HG02763 (cell line): Measurements from ENCODE around the gene GFRA1.
"Not testable (repeated sequence)": the region's sequence is repeated elsewhere in the genome, so short reads cannot be mapped to it uniquely, and the experiment has no call there.

ENCODE experiments used
- ATAC-seq: cut with Tn5 transposase; IDR thresholded peaks from one replicate; pipeline ENCODE4 v1.9.1; 2021; ENCODE audit warnings: mild to moderate bottlenecking, moderate library complexity; ENCODE audit not compliant: unreplicated experiment

GFRA1 gene

GRCh38 chr10:116079355-116079754, 193.7 kb downstream of the GFRA1 start:
- ATAC-seq, result no peak

- no peak for ATAC-seq
Observed at GRCh38 chr10:116076621-116077020, 196.4 kb downstream of the GFRA1 start.

DNA sequence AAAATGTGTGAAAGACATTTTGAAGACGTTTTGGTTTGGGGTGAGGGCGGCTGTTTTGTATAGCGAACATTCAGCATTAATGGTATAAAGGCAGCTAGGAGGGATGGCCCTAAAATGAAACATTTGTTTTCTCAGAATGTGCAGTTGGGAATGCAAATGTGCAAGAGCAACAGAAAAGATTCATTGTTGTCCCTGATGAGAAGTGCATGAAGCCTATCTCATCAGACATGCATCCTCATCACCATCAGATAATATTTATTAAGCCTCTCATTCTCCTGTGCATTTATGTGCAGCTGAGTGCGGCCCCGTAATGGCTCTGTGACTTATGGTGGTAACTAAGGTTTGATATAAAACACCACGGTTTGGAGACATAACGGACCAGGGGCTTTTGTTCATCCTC, 199.5 kb downstream of the GFRA1 start:
- no peak for ATAC-seq

GRCh38 chr10:116073001-116073400, 200.0 kb downstream of the GFRA1 start:
- no peak for ATAC-seq

DNA sequence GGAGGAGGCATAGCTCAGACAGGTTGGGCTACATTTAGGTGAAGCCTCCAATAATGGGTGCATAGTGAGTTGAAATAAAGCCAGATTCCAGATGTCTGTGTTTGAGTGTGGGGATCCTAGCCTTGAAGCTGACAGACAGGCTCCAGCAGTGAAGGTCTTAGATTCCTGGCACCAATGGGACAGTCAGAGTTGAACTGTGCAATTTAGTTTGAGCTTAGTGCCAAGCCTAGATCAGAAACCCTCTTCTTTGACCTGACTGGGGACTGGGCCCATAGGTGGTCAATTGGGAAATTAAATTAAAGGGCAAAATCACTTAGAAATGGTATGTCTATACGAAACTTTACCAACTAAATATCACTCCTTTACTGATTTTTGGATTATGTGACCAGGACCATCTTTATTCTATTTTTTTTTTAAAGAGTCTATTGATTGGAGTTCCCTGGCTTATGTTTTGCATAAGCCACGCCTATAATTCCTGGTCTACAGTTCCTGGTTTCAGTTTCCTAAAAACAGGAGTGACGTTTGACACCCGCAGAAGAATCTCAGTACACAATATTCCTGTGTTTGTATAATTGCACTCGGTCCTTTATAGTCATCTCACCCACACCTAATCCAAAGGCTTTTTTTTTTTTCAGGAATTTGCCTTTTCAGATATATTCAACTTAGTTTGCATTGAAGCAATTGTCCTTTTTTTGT, 201.4 kb downstream of the GFRA1 start:
- no peak for ATAC-seq

DNA sequence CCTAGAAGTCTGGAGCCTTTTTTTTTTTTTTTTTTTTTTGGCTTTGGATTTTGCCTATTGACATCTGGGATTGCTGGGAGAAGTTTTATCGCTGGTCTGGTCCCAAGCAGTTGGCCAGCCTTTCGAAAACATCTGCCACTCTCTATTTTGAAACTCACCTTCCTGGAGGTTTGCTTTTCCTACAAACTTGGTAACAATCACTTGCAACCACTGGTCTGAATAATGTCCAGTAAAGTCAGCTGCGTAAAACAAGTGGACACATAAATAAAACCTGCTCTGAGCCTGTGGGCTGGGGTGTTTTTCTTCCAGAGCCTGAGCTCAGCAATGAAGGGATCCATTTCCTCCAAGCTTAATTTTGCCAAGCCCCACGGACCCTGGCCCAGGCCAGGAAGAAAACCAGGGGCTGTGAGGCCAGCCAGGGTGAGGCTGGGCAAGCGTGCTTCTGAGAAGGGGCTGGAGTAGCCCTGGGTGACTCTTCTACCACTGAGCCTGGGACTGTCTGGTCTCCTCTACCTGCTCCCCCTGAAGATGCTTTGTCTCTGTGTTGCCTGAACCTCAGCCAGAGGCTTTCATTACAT, 202.2 kb downstream of the GFRA1 start:
- no peak for ATAC-seq

- no peak for ATAC-seq
Observed at GRCh38 chr10:116069856-116070255, 203.2 kb downstream of the GFRA1 start.

DNA sequence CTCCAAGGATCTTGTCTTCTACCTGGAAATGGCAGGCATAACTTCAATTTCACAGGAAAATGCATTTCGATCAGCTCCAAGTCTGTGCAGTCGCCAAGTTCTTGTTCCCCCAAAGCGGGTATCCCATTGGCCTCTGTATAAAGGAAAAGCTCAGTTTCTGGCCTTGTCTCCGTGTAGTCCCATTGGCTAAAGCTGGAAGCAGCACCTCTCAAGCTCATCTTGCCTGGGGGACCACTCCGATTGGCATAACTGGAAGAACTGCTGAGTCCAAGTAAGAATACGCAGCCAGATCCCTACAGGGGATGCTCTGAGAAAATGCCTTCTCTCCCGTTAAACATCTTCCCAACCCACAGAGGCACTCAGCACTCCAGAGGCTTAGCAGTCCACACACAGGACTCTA, 205.2 kb downstream of the GFRA1 start:
- no peak for ATAC-seq

DNA sequence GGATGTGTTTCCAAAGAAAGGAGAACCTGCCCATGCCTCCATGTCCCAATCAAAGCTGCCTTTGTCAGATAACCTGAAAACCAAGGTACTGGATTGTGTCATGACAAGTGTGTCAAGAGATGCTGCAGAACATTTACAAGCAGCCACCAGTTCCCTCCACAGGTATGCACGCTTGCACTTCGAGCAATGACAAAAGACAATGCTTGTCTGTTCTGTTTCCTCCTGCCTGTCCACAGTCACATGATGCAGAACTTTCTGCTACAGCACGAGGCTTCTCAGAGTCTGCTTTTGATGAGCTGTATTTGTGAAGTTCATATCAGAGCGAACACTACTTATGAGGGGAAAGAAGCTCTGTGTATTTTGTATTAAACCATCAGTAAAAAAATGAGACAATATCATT, 209.9 kb downstream of the GFRA1 start:
- no peak for ATAC-seq

GRCh38 chr10:116060864-116061263, 212.1 kb downstream of the GFRA1 start:
- no peak for ATAC-seq

GRCh38 chr10:116059320-116059719, 213.7 kb downstream of the GFRA1 start:
- no peak for ATAC-seq

- ATAC-seq, result no peak
Observed at GRCh38 chr10:116056445-116057293, 216.3 kb downstream of the GFRA1 start.

DNA sequence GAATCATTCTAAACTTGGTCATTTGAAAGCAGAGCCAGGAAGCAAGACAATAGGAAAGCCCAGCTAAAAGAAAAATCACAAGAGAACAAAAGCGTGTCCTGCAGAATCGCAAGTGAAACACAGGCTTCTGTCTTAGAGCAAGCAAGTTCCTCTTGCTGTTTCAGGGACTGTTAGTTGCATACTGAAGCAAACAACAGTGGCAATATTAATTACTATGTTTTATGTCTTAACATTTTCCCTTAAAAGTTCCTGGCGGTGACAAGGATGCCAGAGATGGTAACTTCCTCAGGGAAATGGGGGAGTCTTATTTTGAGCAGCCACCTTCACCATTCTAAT, 217.1 kb downstream of the GFRA1 start:
- ATAC-seq, result no peak

- no peak for ATAC-seq
Observed at GRCh38 chr10:116055252-116055916, 217.6 kb downstream of the GFRA1 start.

DNA sequence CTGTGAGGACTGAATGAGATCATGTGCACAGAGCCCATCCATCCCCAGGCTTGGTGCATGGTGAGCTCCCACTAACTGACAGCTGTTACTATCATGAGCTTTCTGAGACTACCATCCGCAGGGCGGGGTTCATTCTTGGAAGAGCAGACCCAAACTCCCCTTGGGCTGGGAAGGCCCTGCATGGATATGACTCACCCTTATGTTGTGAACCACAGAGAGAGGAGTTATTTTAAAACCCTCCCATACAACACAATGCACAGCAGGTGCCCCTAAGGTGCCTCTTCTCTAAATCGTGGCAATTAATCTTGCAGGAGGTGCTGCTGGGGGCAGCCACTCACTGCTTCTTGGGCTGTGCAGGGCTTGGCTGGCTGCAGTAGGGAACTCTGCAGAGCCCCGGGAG, 219.1 kb downstream of the GFRA1 start:
- no peak for ATAC-seq

- not testable (repeated sequence) for ATAC-seq
Observed at GRCh38 chr10:116053009-116053730, 219.8 kb downstream of the GFRA1 start.

GRCh38 chr10:116052522-116052921, 220.5 kb downstream of the GFRA1 start:
- not testable (repeated sequence) for ATAC-seq

GRCh38 chr10:116049974-116050304, 223.1 kb downstream of the GFRA1 start:
- ATAC-seq, result no peak

GRCh38 chr10:116049158-116049973, 223.6 kb downstream of the GFRA1 start:
- no peak for ATAC-seq
